Activated CD4-positive, alpha-beta T cell treated with anti-CD3 and anti-CD28 coated beads, Interleukin-2, Interleukin-6, amounts not matched to agents 100 ng/mL and 50 ng/mL, durations not matched to agents 16 hours and 8 hours (primary cell): ENCODE data around the gene TAGAP.
A peak's percentile ranks its signal among the peaks of the same experiment; 100 is the strongest.

Experiments used
- DNase-seq: peaks from one replicate; pipeline ENCODE4 v3.0.0-alpha.2; 2020

TAGAP gene, protein sequence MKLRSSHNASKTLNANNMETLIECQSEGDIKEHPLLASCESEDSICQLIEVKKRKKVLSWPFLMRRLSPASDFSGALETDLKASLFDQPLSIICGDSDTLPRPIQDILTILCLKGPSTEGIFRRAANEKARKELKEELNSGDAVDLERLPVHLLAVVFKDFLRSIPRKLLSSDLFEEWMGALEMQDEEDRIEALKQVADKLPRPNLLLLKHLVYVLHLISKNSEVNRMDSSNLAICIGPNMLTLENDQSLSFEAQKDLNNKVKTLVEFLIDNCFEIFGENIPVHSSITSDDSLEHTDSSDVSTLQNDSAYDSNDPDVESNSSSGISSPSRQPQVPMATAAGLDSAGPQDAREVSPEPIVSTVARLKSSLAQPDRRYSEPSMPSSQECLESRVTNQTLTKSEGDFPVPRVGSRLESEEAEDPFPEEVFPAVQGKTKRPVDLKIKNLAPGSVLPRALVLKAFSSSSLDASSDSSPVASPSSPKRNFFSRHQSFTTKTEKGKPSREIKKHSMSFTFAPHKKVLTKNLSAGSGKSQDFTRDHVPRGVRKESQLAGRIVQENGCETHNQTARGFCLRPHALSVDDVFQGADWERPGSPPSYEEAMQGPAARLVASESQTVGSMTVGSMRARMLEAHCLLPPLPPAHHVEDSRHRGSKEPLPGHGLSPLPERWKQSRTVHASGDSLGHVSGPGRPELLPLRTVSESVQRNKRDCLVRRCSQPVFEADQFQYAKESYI

DNA sequence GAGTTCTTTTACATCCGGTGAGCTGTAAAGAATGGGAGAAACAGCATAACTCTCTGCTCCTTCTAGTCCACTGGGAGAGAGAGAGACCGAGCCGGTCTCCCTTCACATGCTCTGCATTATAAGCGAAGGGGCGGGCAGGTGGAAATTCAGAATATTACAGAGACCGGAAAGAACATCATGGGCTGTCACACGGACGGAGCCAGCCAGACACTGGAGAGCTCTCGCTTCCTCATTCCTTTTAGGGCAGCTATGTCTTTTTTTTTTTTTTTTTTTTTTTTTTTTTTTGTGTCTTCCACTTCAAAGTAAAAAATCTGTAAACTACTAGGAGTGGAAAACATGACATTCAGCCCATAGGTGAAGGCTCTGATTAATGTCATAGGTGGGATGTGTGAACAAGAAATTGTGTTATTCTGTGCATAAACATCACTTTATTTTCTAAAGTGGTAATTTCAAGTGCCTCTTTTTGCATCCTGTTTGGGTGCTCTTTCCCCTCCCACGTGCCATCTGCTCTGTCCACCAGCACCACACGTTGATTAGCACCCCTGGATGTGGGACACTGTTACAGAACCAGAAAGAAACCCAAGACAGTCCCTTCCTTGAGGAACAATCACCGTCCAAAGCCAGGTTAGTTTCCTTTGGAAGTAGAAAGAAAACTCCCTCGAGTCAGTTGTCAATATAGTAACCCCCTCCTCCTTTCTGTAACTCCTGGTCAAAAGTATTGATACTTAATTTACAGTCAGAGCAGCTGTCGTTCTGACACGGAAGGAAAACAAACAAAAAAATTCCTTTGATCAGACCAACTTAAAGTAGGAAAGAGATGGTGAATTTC lies at the start of gene TAGAP:
Gene TAGAP (minus strand): TSS at position 93 of the 829 bp plus-strand sequence. CDS start 845 bp downstream, outside the sequence.
- DNase-seq: peak; percentile 92

DNA sequence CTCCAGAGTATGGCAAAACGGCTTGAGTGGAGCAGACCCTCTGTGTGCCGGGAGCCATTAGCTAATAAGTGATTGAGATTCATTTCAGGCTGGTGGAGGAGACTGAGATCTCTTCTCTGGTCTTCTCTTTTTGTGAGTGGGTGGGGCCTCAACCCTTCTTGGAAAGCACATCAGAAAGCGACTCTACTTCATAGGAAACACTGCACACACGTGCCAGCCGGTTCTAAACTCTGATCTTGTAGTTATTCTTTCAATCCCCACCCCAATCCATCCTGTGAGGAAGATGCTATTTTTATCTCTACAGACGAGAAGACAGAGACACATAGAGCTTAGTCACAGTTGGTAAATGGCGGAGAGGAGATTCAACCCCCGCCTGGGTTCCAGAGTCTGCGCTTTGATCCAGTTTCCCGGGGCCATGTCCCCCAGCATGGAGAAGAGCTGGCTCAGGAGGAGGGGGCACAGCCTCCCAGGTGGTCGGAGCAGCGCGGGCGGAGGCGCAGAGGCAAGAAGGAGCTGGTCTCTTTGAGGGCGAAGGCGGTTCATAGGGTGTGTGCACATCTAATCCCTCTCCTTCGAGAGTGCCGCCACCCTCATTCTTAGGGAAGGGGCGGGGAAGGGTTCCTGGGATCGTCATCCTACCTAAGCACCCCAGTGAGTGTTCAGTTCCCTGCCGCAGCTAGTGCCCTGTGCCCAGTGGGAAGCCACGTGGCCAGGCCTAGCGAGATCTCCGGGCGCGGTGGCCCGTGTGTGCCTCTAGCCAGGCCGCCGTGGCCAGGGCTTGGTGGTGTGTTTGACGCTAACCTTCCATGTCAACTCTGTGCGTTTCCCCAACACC lies 49.0 kb upstream of the TAGAP start:
- no peak for DNase-seq

DNA sequence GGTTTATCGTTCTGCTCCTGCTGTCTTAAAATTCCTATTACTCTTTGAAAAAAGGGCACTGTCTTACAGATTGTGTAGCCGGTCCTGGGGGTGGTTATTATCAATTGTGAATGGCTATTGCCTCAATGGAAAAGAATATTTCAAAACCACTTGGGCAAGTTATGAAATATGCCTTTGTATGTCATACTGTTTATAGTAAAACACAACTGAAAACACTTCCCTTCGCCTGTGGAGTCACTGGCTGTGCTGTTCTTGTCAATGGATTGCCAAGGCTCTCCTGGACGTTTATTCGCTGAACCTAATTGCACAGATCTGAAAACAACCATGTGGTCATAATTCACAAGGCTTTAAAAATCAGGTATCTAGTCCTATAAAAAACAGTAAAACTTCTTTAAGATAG lies 47.8 kb upstream of the TAGAP start:
- no peak for DNase-seq

GRCh38 chr6:159090530-159091480 lies 46.0 kb upstream of the TAGAP start:
- DNase-seq: no peak

- no peak for DNase-seq
These were observed 45.1 kb upstream of the TAGAP start for GRCh38 chr6:159089909-159090308.

GRCh38 chr6:159089443-159089842 lies 44.7 kb upstream of the TAGAP start:
- no peak for DNase-seq

GRCh38 chr6:159086033-159086618 lies 41.3 kb upstream of the TAGAP start:
- no peak for DNase-seq

- no peak for DNase-seq
These were observed 40.7 kb upstream of the TAGAP start for GRCh38 chr6:159085396-159085895.

- DNase-seq: no peak
These were observed 39.8 kb upstream of the TAGAP start for GRCh38 chr6:159084493-159085091.

GRCh38 chr6:159083146-159083545 lies 38.4 kb upstream of the TAGAP start:
- DNase-seq: no peak

- DNase-seq: no peak
These were observed 37.4 kb upstream of the TAGAP start for GRCh38 chr6:159082039-159082815.

- DNase-seq: no peak
These were observed 35.6 kb upstream of the TAGAP start for GRCh38 chr6:159080217-159080976.

GRCh38 chr6:159079367-159079766 lies 34.6 kb upstream of the TAGAP start:
- no peak for DNase-seq

DNA sequence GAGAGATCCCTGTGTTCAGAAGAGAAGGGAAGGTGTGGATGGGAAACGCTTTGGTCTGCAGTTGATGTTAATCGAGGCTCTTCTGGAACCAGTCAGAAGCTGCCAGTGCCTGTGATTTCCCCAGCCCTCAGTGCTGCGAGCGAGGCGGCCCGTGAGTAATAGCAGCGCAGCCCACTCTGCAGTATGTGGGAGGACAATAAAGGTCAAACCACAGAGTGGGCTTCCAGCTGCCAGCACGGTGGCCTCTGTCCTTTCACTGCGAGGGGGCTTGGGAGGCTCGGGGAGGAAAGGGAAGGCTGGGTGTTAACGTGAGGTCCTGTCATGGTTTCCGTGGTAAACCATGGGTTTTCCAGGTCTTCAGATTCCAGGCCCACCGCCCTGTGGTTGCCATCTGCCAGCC lies 32.3 kb upstream of the TAGAP start:
- no peak for DNase-seq

- DNase-seq: no peak
These were observed 30.9 kb upstream of the TAGAP start for GRCh38 chr6:159075506-159076228.

- no peak for DNase-seq
These were observed 30.1 kb upstream of the TAGAP start for GRCh38 chr6:159074876-159075275.

GRCh38 chr6:159074120-159074684 lies 29.4 kb upstream of the TAGAP start:
- no peak for DNase-seq
